Measurements from ENCODE around the gene PDCD7. TPM values are rescaled to one million over a fixed set of nuclear protein-coding genes. Genes with fewer than 3 reads are reported as not detected.
"Not testable (repeated sequence)": the region's sequence is repeated elsewhere in the genome, so short reads cannot be mapped to it uniquely, and the experiment has no call there.

The PDCD7 gene
- polyA plus RNA-seq, 2 of the 4 experiments (the other 2 are of a cell fraction), result 19.0 to 23.7 TPM

- FAIRE-seq (no peak), ATAC-seq (no peak), DNase-seq (ENCODE audit: low read depth in 1 of 2, low spot score in 1 of 2) (no peak)
- Histone ChIP-seq H3K4me2 (peak overlapping the region; percentile 62), H3K27ac (peak overlapping the region in 1 of 2 experiments; percentile 65; a peak in 3 of 6 replicates), H3K4me3 (no peak overlapping the region), H3K9me3 (no peaks in the 10 kb centered on the region), H3K4me1 (peaks cover 7% of the 10 kb centered on the region; the same call in 1 of the 3 replicates)
- ChIA-PET CTCF (interaction anchor here (0.5 to 32.9 kb wide), 30 partner anchors 9 to 351 kb away, joined by 3 to 1280 read pairs (median 5); partner anchors contain the start of genes MTFMT, PARP16, RASL12 and SLC51B), POLR2A (no interaction called here)
- TF ChIP-seq USF2 (IDR thresholded peaks at IDR 0.05) (no peak), HES2 (IDR thresholded peaks at IDR 0.05) (no peak), FOSL2 (IDR thresholded peaks at IDR 0.05) (no peak), FOSL2 (CRISPR knock-in tag; IDR thresholded peaks at IDR 0.05) (no peak), CHD2 (IDR thresholded peaks at IDR 0.05; ENCODE audit: low read length, partially characterized antibody) (no peak), HMGXB4 (CRISPR knock-in tag; IDR thresholded peaks at IDR 0.05; ENCODE audit: borderline replicate concordance) (no peak), HOXB13 (CRISPR knock-in tag; IDR thresholded peaks at IDR 0.05; ENCODE audit: low read depth) (no peak), KDM1A (IDR thresholded peaks at IDR 0.05; ENCODE audit: low read depth) (no peak), NFE2L2 (conservative IDR thresholded peaks at IDR 0.05; ENCODE audit: low read length) (no peak), CHD4 (IDR thresholded peaks at IDR 0.05; ENCODE audit: borderline replicate concordance) (no peak), KDM5A (IDR thresholded peaks at IDR 0.05) (no peak)
- WGBS (ENCODE audit: missing lambda C conversion rate), result 93% methylated on average over 71 of the region's 85 CpGs
Observed at GRCh38 chr15:65077291-65077980, 56.2 kb downstream of the PDCD7 start.

GRCh38 chr15:65076486-65077290 lies 56.9 kb downstream of the PDCD7 start, which contains the start of gene KBTBD13:
TSS of gene KBTBD13 (plus strand) at chr15:65076746. CDS start at chr15:65076816, 70 bp downstream.
- ChIA-PET CTCF (interaction anchor here (0.7 to 32.9 kb wide), 17 partner anchors 9 to 346 kb away, joined by 3 to 1280 read pairs (median 7); partner anchors contain the start of genes MTFMT, RASL12 and SLC51B), POLR2A (no interaction called here)
- Histone ChIP-seq H3K9me3 (no peaks in the 10 kb centered on the region), H3K4me1 (peaks cover 7% of the 10 kb centered on the region; the same call in 1 of the 3 replicates), H3K4me2 (peak within 1 kb of the TSS; percentile 62), H3K27ac (peak within 1 kb of the TSS in 1 of 2 experiments; percentile 65; a peak in 3 of 6 replicates), H3K4me3 (no peak within 1 kb of the TSS)
- no peak for FAIRE-seq
- 95% methylated on average over 73 of the region's 73 CpGs for WGBS (ENCODE audit: missing lambda C conversion rate)
- TF ChIP-seq ATOH8 (CRISPR knock-in tag; IDR thresholded peaks at IDR 0.05; ENCODE audit: low read depth) (no peak), MAZ (IDR thresholded peaks at IDR 0.05; ENCODE audit: borderline replicate concordance, low read depth, low read length) (no peak), ELK1 (IDR thresholded peaks at IDR 0.05; ENCODE audit: low read depth, low read length) (no peak), CBX8 (IDR thresholded peaks at IDR 0.05) (no peak), ZSCAN20 (CRISPR knock-in tag; IDR thresholded peaks at IDR 0.05) (no peak), NPAS2 (CRISPR knock-in tag; IDR thresholded peaks at IDR 0.05; ENCODE audit: borderline replicate concordance) (no peak), ESRRA (IDR thresholded peaks at IDR 0.05; ENCODE audit: borderline replicate concordance, low read length) (no peak), EP300 (IDR thresholded peaks at IDR 0.05) (no peak), CEBPB (IDR thresholded peaks at IDR 0.05) (no peak), HDAC2 (IDR thresholded peaks at IDR 0.05) (no peak), CTCF (IDR thresholded peaks at IDR 0.05) (no peak), TP53 (CRISPR knock-in tag; IDR thresholded peaks at IDR 0.05) (no peak), KDM5A (IDR thresholded peaks at IDR 0.05) (no peak)
- no peak for DNase-seq (ENCODE audit: low read depth in 1 of 2, low spot score in 1 of 2)
- no peak for ATAC-seq

GRCh38 chr15:65075607-65076395 lies 57.8 kb downstream of the PDCD7 start:
- 87% methylated on average over 12 of the region's 12 CpGs for WGBS (ENCODE audit: missing lambda C conversion rate)
- H3K27ac ChIP-seq; ATAC-seq; POLR2A ChIA-PET; H3K9me3 ChIP-seq; H3K4me2 ChIP-seq; H3K4me3 ChIP-seq; H3K4me1 ChIP-seq; DNase-seq (ENCODE audit: low read depth in 1 of 2, low spot score in 1 of 2); FAIRE-seq: not testable (repeated sequence)
- CTCF ChIA-PET, result interaction anchor here (1.1 to 32.9 kb wide), 8 partner anchors 10 to 202 kb away, joined by 3 to 1280 read pairs (median 32); partner anchors contain the start of genes MTFMT, RASL12 and SLC51B
